Calu3 (cell line): Measurements from ENCODE around the gene SPRTN. TPM values are rescaled to one million over a fixed set of nuclear protein-coding genes. Genes with fewer than 3 reads are reported as not detected.

Experiments used
- BruUV-seq: library from RNA; stranded (reverse); fragments of 400-500 nt; replicated peaks from 2 replicates; lab custom pipeline; 2021; lab: Mats Ljungman, UMichigan
- CTCF ChIA-PET: fragments of 300-600 bp; sonication (Branson Sonifier 250); formaldehyde crosslinking; loops from one replicate; lab custom pipeline; 2022; ENCODE audit warnings: antibody characterized with exemption; lab: Charles Lee
- DNase-seq: peaks from one replicate; pipeline ENCODE4 v3.0.0; 2022
- H3K27ac Mint-ChIP-seq: one replicate; pipeline ENCODE4 v1.8.0; 2022; ENCODE audit warnings: mixed read lengths; ENCODE audit not compliant: unreplicated experiment
- H3K27me3 Mint-ChIP-seq: one replicate; pipeline ENCODE4 v1.8.0; 2022; ENCODE audit warnings: mixed read lengths; ENCODE audit not compliant: unreplicated experiment
- H3K36me3 Mint-ChIP-seq: one replicate; pipeline ENCODE4 v1.8.0; 2022; ENCODE audit warnings: mild to moderate bottlenecking, moderate library complexity, mixed read lengths; ENCODE audit not compliant: insufficient read depth, unreplicated experiment
- H3K4me1 Mint-ChIP-seq: one replicate; pipeline ENCODE4 v1.8.0; 2022; ENCODE audit warnings: mild to moderate bottlenecking, low read depth, mixed read lengths; ENCODE audit not compliant: unreplicated experiment
- H3K4me3 Mint-ChIP-seq: one replicate; pipeline ENCODE4 v1.8.0; 2022; ENCODE audit warnings: mild to moderate bottlenecking, low read depth, moderate library complexity, mixed read lengths; ENCODE audit not compliant: unreplicated experiment
- H3K9me3 Mint-ChIP-seq: one replicate; pipeline ENCODE4 v1.8.0; 2022; ENCODE audit warnings: low read depth, mixed read lengths; ENCODE audit not compliant: unreplicated experiment
- intact Hi-C: fragments of 100-400 bp; cut with micrococcal nuclease; formaldehyde crosslinking; loops from one replicate; pipeline ENCODE4 v1.10.0; 2022; ENCODE audit not compliant: unreplicated experiment
- total RNA-seq: library from RNA; stranded (reverse); gene quantifications from 2 replicates; pipeline ENCODE4 v1.2.3, GENCODE V29; 2022
- TF ChIP-seq, protein P1 (sequence below): fragments of 200-600 bp; IDR thresholded peaks from one replicate; pipeline ENCODE4 v1.8.0; 2022; ENCODE audit warnings: antibody characterized with exemption; ENCODE audit not compliant: unreplicated experiment

SPRTN gene
- total RNA-seq, 1 experiment from 2014 or later: 17.4 TPM

DNA sequence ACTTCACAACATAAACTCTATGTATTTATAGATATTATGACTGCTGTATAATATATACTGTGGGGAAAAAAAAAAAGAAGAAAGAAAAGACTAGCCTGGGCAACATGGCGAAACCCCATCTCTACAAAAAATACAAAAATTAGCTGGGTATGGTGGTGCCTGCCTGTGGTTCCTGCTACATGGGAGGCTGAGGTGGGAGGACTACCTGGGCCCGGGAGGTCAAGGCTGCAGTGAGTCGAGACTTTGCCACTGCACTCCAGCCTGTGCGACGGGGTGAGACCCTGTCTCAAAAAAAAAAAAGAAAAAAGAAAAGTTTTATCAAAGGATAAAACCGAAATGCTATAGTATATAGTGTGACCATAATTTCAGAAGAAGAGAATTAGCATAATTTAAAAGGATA, 3.1 kb upstream of the SPRTN start:
- Mint-ChIP-seq H3K36me3 (peaks cover 57% of the 10 kb centered on the region), H3K27ac (no peak overlapping the region), H3K27me3 (no peaks in the 10 kb centered on the region), H3K9me3 (no peaks in the 10 kb centered on the region), H3K4me3 (peak overlapping the region; percentile 100), H3K4me1 (peaks cover 32% of the 10 kb centered on the region)
- CTCF ChIA-PET: interaction anchor here (1.2 kb wide), 1 partner anchor 93 kb away, joined by 3 read pairs; no protein-coding TSS in a partner anchor
- TF ChIP-seq, protein P1, sequence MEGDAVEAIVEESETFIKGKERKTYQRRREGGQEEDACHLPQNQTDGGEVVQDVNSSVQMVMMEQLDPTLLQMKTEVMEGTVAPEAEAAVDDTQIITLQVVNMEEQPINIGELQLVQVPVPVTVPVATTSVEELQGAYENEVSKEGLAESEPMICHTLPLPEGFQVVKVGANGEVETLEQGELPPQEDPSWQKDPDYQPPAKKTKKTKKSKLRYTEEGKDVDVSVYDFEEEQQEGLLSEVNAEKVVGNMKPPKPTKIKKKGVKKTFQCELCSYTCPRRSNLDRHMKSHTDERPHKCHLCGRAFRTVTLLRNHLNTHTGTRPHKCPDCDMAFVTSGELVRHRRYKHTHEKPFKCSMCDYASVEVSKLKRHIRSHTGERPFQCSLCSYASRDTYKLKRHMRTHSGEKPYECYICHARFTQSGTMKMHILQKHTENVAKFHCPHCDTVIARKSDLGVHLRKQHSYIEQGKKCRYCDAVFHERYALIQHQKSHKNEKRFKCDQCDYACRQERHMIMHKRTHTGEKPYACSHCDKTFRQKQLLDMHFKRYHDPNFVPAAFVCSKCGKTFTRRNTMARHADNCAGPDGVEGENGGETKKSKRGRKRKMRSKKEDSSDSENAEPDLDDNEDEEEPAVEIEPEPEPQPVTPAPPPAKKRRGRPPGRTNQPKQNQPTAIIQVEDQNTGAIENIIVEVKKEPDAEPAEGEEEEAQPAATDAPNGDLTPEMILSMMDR: no peak
- no TSS peak for BruUV-seq
- DNase-seq: no peak
- intact Hi-C loops: loop anchor here (2.0 to 5.0 kb wide), 2 partner anchors 92 to 468 kb away; partner anchors contain the start of gene C1orf198

DNA sequence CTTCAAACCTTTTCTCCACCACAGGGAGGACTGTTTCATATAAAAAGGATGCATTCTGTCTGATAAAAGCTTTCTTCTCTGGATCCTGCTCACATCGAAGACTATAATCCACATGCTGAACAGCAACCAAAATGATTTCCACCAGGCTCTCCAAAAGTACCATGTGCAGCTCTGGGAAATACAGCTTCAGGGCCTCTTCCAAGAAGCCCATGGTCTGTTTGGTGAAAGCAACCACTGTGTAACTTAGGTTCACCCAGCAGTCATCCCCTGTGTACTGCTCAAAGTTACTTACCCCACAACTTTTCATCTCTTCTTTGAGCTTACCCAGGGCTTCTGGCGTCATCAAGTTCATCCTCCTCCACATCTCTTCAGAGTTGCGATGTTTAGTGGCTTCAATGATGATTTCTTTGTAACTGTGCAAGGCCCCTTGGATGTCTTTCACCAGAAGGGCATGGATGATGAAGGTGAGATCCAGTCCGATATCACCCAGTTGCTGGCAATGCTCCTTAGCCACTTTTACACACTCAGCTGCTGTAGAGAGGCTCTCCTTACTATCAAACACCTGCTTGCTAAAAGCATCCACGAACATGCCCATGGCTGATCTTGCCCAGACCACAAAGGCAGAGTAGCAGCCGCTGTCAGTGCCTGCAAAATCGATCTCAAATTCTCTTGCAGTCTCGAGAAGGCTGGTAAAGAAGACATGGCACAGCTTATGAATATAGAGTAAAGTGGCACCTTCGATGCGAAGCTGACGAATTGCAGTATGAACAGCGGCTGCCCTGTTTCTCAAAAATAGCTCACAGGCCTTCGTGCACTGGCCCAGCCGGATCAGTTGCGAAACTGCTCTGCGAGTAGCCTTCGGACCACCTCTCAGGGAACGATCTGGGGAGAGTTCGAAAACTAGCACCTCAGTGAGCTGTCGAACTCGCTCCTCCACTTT, 2.2 kb upstream of the SPRTN start:
- peaks cover 63% of the 10 kb centered on the region for H3K36me3 Mint-ChIP-seq
- H3K4me1 Mint-ChIP-seq: peaks cover 40% of the 10 kb centered on the region
- CTCF ChIA-PET: interaction anchor here (0.6 kb wide), 1 partner anchor 19 kb away, joined by 7 read pairs; no protein-coding TSS in a partner anchor
- intact Hi-C loops: loop anchor here (2.0 to 5.0 kb wide), 2 partner anchors 93 to 469 kb away; partner anchors contain the start of gene C1orf198
- no peaks in the 10 kb centered on the region for H3K9me3 Mint-ChIP-seq
- peak overlapping the region; percentile 24 for H3K27ac Mint-ChIP-seq
- no peaks in the 10 kb centered on the region for H3K27me3 Mint-ChIP-seq
- TF ChIP-seq, protein P1: no peak
- TSS peak; percentile 23 for BruUV-seq
- DNase-seq: peak; percentile 24
- peak overlapping the region; percentile 100 for H3K4me3 Mint-ChIP-seq

DNA sequence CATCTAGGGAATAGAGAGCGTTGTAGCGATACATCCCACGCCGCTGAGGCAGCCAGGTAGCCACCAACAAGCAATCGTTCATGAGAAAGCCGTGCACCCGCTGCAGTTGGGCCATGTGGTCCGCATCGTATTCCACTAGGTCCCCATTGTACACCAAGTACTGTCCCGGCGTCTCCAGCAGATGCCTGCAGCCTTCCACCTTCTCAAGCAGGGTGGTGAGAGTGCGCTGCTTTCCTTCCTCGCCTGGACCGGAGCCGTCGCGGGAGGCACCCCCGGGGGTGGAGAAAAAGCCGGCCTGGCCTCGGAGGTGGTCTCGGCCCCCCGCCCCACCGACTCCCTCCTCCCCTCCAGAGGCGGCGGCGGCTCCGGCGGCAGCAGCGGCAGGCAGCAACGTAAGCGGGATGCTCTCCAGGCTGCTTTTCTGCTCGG, 1.0 kb upstream of the SPRTN start:
- TF ChIP-seq, protein P1: no peak
- intact Hi-C loops: loop anchor here (5.0 kb wide), 1 partner anchor 470 kb away; the partner anchor contains the start of gene C1orf198
- Mint-ChIP-seq H3K4me3 (peak overlapping the region; percentile 100), H3K27ac (peak overlapping the region; percentile 99), H3K4me1 (peaks cover 40% of the 10 kb centered on the region), H3K36me3 (peaks cover 69% of the 10 kb centered on the region), H3K9me3 (no peaks in the 10 kb centered on the region), H3K27me3 (no peaks in the 10 kb centered on the region)
- no peak for DNase-seq
- CTCF ChIA-PET: interaction anchor here (0.8 to 1.0 kb wide), 2 partner anchors 21 to 22 kb away, joined by 3 read pairs; no protein-coding TSS in a partner anchor
- no TSS peak for BruUV-seq

DNA sequence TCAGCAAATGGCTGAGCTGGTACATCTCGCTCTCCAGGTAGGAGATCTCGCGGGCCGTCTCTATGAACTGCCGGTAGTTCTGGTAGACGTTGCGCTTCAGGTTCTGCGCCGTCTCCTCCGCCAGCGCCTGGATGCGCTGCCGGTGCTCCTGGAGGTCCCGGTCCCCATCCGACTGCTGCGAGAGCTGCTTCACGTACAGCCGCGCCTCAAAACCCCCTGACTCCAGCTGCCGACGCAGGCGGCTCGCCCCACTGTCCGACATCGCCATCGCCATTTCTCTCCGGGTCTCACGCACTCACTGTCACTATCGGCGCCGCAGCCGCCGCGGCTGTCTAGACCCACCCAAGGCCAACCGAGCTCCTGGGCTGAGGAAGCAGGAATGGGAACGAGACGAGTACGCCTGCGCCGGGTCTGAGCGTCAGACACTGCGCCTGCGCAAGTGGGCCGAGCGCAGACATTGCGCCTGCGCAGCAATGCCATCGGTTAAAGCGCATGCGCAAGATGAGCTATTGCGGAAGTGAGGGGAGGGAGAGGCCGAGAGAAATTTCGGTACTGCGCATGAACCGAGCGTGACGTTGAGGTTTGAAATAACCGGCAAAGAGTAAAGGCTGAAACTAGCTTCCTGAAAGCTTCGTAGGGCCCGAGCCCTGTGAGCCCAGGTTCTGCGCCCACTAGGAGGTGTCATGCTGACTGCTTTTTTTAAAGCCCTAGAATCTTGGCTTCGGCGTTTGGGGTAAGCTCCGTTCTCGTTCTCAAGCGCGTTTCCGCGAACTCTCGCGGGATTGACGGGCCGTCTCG, 422 bp upstream of the SPRTN start, which contains the start of gene EXOC8:
Gene EXOC8 (minus strand): TSS at position 381 of the 798 bp plus-strand sequence. CDS start 107 bp downstream, at position 274.
- intact Hi-C loops: loop anchor here (5.0 kb wide), 1 partner anchor 470 kb away; the partner anchor contains the start of gene C1orf198
- BruUV-seq: no TSS peak
- H3K36me3 Mint-ChIP-seq: peaks cover 69% of the 10 kb centered on the region
- H3K4me1 Mint-ChIP-seq: peaks cover 40% of the 10 kb centered on the region
- peak within 1 kb of the TSS; percentile 100 for H3K4me3 Mint-ChIP-seq
- peak within 1 kb of the TSS; percentile 99 for H3K27ac Mint-ChIP-seq
- H3K9me3 Mint-ChIP-seq: no peaks in the 10 kb centered on the region
- H3K27me3 Mint-ChIP-seq: no peaks in the 10 kb centered on the region
- peak; percentile 97 for DNase-seq
- CTCF ChIA-PET: interaction anchor here (0.8 to 2.0 kb wide), 6 partner anchors 21 to 469 kb away, joined by 3 to 8 read pairs (median 3); partner anchors contain the start of gene C1orf198
- TF ChIP-seq, protein P1: no peak
